Psoas muscle (tissue), 8 donors: ENCODE data around the gene CD248. TPM values are rescaled to one million over a fixed set of nuclear protein-coding genes. Genes with fewer than 3 reads are reported as not detected.
A peak's percentile ranks its signal among the peaks of the same experiment; 100 is the strongest.

ENCODE experiments used
- ATAC-seq, 4 donors: fragments of 200-7000 bp; cut with Tn5 transposase; one replicate each; pipeline ENCODE4 v1.9.1; 2020; ENCODE audit warnings: moderate library complexity in 3 of 4, mild to moderate bottlenecking in 2 of 4
- DNase-seq, 2 donors: peaks; one replicate each; pipeline ENCODE4 v3.0.0-alpha.2; 2020
- H3K27ac ChIP-seq: fragments of 200-600 bp; one replicate; pipeline ENCODE4 v1.8.0; 2022
- H3K27me3 ChIP-seq, 3 donors: fragments of 200-600 bp in 1 of 3; one replicate each; pipeline versions ENCODE4 v1.6.1 to v1.8.0; 2013 to 2022; ENCODE audit warnings: low read length in 2 of 3, mild to moderate bottlenecking in 2 of 3, moderate library complexity in 1 of 3; ENCODE audit not compliant: insufficient read depth in 3 of 3
- H3K36me3 ChIP-seq, 2 donors: fragments of 200-600 bp in 1 of 2; one replicate each; pipeline versions ENCODE4 v1.6.1 to v1.8.0; 2013 to 2022; ENCODE audit warnings: low read depth in 1 of 2, mild to moderate bottlenecking in 1 of 2, moderate library complexity in 1 of 2; ENCODE audit not compliant: insufficient read depth in 1 of 2
- H3K4me1 ChIP-seq: fragments of 200-600 bp; one replicate; pipeline ENCODE4 v1.8.0; 2022
- H3K4me3 ChIP-seq: fragments of 200-600 bp; one replicate; pipeline ENCODE4 v1.8.0; 2022; ENCODE audit warnings: mild to moderate bottlenecking
- H3K9me3 ChIP-seq: fragments of 200-600 bp; one replicate; pipeline ENCODE4 v1.8.0; 2022
- WGBS, 3 donors: extraction: QIAGEN DNeasy Blood & Tissue Kit; methylation state at CpG; one replicate each; pipeline versions ENCODE4 v1.1.6 to v1.1.7; 2013; 5-methylcytosine and 5-hydroxymethylcytosine counted together
- intact Hi-C, 2 donors: fragments of 100-400 bp; cut with DNase I; formaldehyde crosslinking; loops; one replicate each; pipeline versions ENCODE4 v1.11.0 to v1.14.2; 2022
- polyA plus RNA-seq, 3 donors: library from polyadenylated mRNA; stranded (reverse); fragments of 200-250 nt; gene quantifications; one replicate each; pipeline ENCODE4 v1.2.3, GENCODE V29; 2013
- total RNA-seq, 4 donors: library from RNA; stranded (reverse); fragmentation: NEBNext Ultra II Directional in 2 of 4; extraction: Animal tissue kit (Norgen Biotek cat#: 25700) in 2 of 4; gene quantifications; one replicate each; pipeline versions ENCODE4 v1.2.1 to v1.2.4, GENCODE V29; 2021 to 2023
- TF ChIP-seq, protein P1 (sequence below): fragments of 200-600 bp; IDR thresholded peaks from one replicate; pipeline ENCODE4 v1.8.0; 2022; ENCODE audit warnings: antibody characterized with exemption
- donor health status: healthy with polysubstance abuse.
- donor health status: DM: no; HTN: no; CAD: no; lungs with moderate emphysema.
- donor health status: Bipolar disorder and iron deficiency.
- donor health status: healthy.
- donor health status: DM: yes; HTN: yes; CAD: no.
- donor health status: DM: no; HTN: no; CAD: no.
- donor health status: DM: no; HTN: no; CAD: no.
- donor health status: DM: yes; HTN: yes; CAD: no.

The CD248 gene
- total and polyA plus RNA-seq, 7 donors, result 2.9 to 10.7 (median 8.8) TPM

DNA sequence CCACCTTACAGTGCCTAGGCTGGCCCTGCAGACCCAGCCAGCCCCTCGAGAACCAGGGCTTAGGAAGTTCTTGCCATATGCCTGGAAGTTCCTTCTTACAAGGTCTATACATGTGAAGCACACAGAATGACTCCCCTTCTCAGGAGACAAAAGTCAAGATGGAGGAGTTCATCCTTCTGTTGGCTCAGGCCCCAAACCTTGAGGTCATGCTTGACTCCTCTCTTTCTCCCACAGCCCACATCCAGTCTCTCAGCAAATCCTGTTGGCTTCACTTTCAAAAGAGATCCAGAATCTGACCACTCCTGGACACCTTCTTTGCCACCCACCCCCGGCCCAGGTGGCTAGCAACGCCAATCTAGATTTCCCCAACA lies 1.7 kb upstream of the CD248 start:
- Histone ChIP-seq H3K36me3 (no peaks in the 10 kb centered on the region), H3K27ac (peak overlapping the region; percentile 60), H3K9me3 (no peaks in the 10 kb centered on the region), H3K4me3 (no peak overlapping the region), H3K27me3 (peaks cover 0 to 26% (median 6%) of the 10 kb centered on the region in 3 donors), H3K4me1 (no peaks in the 10 kb centered on the region)
- DNase-seq (no peak), ATAC-seq (no peak)
- intact Hi-C loops, result no loop called here
- TF ChIP-seq, protein P1, sequence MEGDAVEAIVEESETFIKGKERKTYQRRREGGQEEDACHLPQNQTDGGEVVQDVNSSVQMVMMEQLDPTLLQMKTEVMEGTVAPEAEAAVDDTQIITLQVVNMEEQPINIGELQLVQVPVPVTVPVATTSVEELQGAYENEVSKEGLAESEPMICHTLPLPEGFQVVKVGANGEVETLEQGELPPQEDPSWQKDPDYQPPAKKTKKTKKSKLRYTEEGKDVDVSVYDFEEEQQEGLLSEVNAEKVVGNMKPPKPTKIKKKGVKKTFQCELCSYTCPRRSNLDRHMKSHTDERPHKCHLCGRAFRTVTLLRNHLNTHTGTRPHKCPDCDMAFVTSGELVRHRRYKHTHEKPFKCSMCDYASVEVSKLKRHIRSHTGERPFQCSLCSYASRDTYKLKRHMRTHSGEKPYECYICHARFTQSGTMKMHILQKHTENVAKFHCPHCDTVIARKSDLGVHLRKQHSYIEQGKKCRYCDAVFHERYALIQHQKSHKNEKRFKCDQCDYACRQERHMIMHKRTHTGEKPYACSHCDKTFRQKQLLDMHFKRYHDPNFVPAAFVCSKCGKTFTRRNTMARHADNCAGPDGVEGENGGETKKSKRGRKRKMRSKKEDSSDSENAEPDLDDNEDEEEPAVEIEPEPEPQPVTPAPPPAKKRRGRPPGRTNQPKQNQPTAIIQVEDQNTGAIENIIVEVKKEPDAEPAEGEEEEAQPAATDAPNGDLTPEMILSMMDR, result no peak
- 80 to 85% (median 81%) methylated on average over 3 of the region's 3 CpGs for WGBS, 3 donors

DNA sequence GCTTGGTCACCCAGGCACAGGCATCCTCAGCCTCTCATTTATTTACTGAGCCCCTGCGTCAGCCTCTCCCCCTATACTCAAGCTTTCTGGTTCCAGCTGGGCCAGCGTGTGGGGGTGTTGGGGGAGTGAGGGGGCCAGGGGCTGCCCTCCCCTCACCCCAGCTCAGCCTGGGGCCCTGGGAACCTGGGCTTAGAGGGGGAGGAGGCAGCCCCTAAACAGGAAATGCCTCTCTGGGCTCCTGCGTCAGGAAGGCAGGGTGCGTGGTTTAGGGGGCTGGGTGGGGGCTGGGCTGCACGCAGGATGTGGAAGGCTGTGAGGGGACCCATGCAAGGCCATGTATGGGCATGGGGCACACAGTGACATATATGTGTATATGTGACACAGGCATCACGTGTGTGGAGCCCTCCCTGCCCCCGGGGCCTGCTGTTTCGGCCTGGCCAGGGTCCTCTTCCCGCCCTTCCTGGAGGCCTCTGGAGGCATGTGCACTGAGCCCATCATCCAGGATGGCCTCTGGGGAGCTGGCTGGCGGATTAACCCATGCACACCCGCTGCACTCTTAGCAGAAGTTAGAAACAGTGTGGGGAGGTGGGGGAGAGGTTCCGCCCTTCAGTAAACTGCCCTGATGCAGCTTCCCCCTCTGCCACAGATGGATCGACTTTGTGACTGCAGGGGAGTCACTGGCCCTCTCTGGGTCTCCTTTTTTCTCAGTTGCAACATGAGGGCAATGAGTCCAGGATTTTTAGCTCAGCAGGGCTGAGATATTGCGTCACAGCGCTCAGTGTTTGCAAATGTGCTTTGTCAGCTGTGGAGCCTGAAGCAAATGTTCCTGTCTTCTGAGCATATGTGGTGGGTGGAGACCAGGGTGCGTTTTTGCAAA lies 1.1 kb upstream of the CD248 start:
- H3K9me3 ChIP-seq, result no peaks in the 10 kb centered on the region
- H3K4me1 ChIP-seq, result no peaks in the 10 kb centered on the region
- H3K4me3 ChIP-seq, result peak overlapping the region; percentile 69
- intact Hi-C loops, result no loop called here
- no peaks in the 10 kb centered on the region for H3K36me3 ChIP-seq
- peak overlapping the region; percentile 60 for H3K27ac ChIP-seq
- ATAC-seq, result peak in 3 of 4 donors; percentile 8 to 41 (median 19)
- H3K27me3 ChIP-seq, result peaks cover 0 to 26% (median 6%) of the 10 kb centered on the region in 3 donors
- peak; percentile 70 to 78 for DNase-seq
- WGBS, 3 donors, result 44 to 54% (median 45%) methylated on average over 16 of the region's 16 CpGs
- TF ChIP-seq, protein P1, result no peak

DNA sequence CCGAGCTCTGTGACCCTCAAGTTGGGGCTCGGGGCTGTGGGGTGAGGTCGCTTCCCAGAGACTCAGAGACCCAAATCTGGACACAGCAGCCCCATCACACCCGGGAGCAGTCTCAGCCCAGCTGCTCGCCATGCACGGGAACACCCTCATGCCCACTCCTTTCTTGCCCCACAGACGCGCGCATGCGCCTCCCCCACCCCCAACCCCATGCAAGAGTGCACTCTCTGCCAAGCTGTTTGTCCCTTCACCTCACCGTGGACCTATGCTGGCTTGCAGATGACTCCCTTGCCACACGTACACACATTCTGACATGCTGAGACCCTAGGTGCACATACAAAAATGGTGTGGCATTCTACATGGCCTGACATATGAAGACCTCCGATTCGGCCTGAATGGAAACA lies 478 bp upstream of the CD248 start:
- Histone ChIP-seq H3K27me3 (peaks cover 0 to 26% (median 6%) of the 10 kb centered on the region in 3 donors), H3K36me3 (no peaks in the 10 kb centered on the region), H3K27ac (peak overlapping the region; percentile 60), H3K4me1 (no peaks in the 10 kb centered on the region), H3K4me3 (peak overlapping the region; percentile 69), H3K9me3 (no peaks in the 10 kb centered on the region)
- 25 to 35% (median 26%) methylated on average over 14 of the region's 14 CpGs for WGBS, 3 donors
- TF ChIP-seq, protein P1, result no peak
- peak; percentile 51 to 70 for DNase-seq
- intact Hi-C loops, result no loop called here
- ATAC-seq, result no peak

DNA sequence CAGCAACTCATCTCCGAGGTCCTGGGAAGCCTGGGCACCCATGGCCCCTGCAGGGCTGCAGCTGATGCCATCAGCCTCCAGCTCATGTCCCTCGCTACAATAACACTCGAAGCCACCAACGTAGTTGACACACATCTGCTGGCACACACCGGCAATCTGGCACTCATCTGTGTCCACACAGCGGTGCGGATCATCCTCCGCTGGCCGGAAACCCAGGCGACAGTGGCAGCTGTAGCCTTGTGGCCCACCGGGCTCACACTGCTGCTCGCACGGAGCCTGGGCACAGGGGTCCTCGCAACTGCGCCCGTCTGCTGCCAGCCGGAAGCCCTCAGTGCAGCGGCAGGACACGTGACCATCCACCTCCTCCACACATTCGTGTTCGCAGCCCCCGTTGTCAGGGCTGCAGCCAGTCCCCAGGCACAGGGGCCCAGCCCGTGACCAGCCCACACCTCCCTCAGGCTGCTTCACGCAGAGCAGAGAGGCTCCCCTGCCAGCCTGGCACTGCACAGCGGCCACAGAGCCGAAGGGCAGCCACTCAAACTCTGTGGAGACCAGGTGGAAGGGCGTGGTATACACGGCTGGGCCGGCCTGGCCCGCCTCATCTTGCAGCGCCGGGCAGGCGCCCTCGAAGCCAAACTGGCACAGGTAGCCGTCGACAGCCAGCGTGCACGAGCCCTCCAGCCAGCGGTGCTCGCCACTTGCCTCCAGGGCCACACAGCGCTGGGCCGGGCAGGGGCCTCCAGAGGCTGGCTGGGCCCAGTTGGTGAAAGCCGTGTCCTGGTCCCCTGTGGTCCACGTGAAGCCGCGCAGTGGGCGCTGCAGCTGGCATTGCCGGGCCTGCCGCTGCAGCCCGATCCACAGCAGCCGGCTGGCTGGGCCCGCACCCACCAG lies 678 bp downstream of the CD248 start:
- Histone ChIP-seq H3K36me3 (no peaks in the 10 kb centered on the region), H3K27ac (peak overlapping the region; percentile 36), H3K27me3 (peaks cover 0 to 26% (median 6%) of the 10 kb centered on the region in 3 donors), H3K4me1 (no peaks in the 10 kb centered on the region), H3K4me3 (peak overlapping the region; percentile 69), H3K9me3 (no peaks in the 10 kb centered on the region)
- intact Hi-C loops, result no loop called here
- TF ChIP-seq, protein P1, result no peak
- WGBS, 3 donors, result 36 to 42% (median 39%) methylated on average over 49 to 52 of the region's 52 CpGs
- DNase-seq, result peak in 1 of 2 donors; percentile 51
- no peak for ATAC-seq
